K562 (cell line): ENCODE measurements around the gene CNPPD1. TPM values are rescaled to one million over a fixed set of nuclear protein-coding genes. Genes with fewer than 3 reads are reported as not detected.
A peak's percentile ranks its signal among the peaks of the same experiment; 100 is the strongest.

Experiments
- CBX2 ChIP-seq: fragments of 200-600 bp; sonication (generic); IDR thresholded peaks from one replicate; pipeline ENCODE4 v1.6.1; 2012; ENCODE audit warnings: mild to moderate bottlenecking, low read length, inconsistent platforms; ENCODE audit not compliant: insufficient read depth, poor library complexity, severe bottlenecking
- CCNT2 ChIP-seq: IDR thresholded peaks from 2 replicates; pipeline ENCODE4 v1.6.1; 2011; ENCODE audit warnings: borderline replicate concordance, low read depth, mild to moderate bottlenecking, moderate library complexity, mixed read lengths, low read length; ENCODE audit not compliant: insufficient read length; ENCODE audit errors: extremely low read depth
- GATAD2B ChIP-seq: fragments of 450-650 bp; IDR thresholded peaks from 2 replicates; pipeline ENCODE4 v1.6.1; 2017; ENCODE audit warnings: mild to moderate bottlenecking, borderline replicate concordance
- MCM7 ChIP-seq, 2 experiments: fragments of 450-650 bp; IDR thresholded peaks; 2 replicates each; pipeline ENCODE4 v1.6.1; 2016 to 2018
- NFE2L1 ChIP-seq: fragments of 450-650 bp; IDR thresholded peaks from 2 replicates; pipeline ENCODE4 v1.6.1; 2016; ENCODE audit warnings: missing genetic modification characterization, low read depth, mild to moderate bottlenecking, missing compliant biosample characterization, moderate library complexity, borderline replicate concordance
- PHF8 ChIP-seq: fragments of 200-600 bp; sonication (generic); IDR thresholded peaks from 2 replicates; pipeline ENCODE4 v1.6.1; 2012; ENCODE audit warnings: mixed run types, mild to moderate bottlenecking, inconsistent platforms, low read length, moderate library complexity, borderline replicate concordance
- RNF2 ChIP-seq: sonication (generic); IDR thresholded peaks from 2 replicates; pipeline ENCODE4 v1.6.1; 2016
- SMAD2 ChIP-seq: fragments of 150-350 bp; IDR thresholded peaks from 2 replicates; pipeline ENCODE4 v1.6.1; 2014; ENCODE audit warnings: low read depth, mild to moderate bottlenecking, low read length
- STAT5A ChIP-seq: IDR thresholded peaks from 2 replicates; pipeline ENCODE4 v1.6.1; 2012; ENCODE audit warnings: low read length, inconsistent platforms, borderline replicate concordance
- ZBTB7A ChIP-seq: IDR thresholded peaks from 2 replicates; pipeline ENCODE4 v1.6.1; 2011; ENCODE audit warnings: low read depth, mild to moderate bottlenecking, low read length, moderate library complexity, borderline replicate concordance; ENCODE audit not compliant: control insufficient read depth
- ZKSCAN1 ChIP-seq: fragments of 150-350 bp; IDR thresholded peaks from 2 replicates; pipeline ENCODE4 v1.6.1; 2016; ENCODE audit warnings: low read depth, low read length
- ZNF124 ChIP-seq: sonication (generic); formaldehyde crosslinking; IDR thresholded peaks from 2 replicates; pipeline ENCODE4 v1.8.1; 2022; ENCODE audit warnings: missing genetic modification reagents
- ZNF217 ChIP-seq: sonication (generic); formaldehyde crosslinking; IDR thresholded peaks from 2 replicates; pipeline ENCODE4 v1.8.0; 2022; ENCODE audit warnings: mild to moderate bottlenecking, missing genetic modification reagents
- ZNF274 ChIP-seq: IDR thresholded peaks from 2 replicates; pipeline ENCODE4 v1.6.1; 2011; ENCODE audit warnings: low read depth, mild to moderate bottlenecking, low read length, moderate library complexity, borderline replicate concordance
- ZNF76 ChIP-seq: fragments of 250-450 bp; sonication (Bioruptor Pico); IDR thresholded peaks from 2 replicates; pipeline ENCODE4 v1.4.0; 2020; ENCODE audit warnings: mild to moderate bottlenecking, moderate library complexity, borderline replicate concordance
- ZNF766 ChIP-seq: fragments of 200-800 bp; sonication (Bioruptor generic); conservative IDR thresholded peaks from 2 replicates; pipeline ENCODE4 v1.6.1; 2016; ENCODE audit warnings: missing genetic modification characterization, missing compliant biosample characterization
- polyA plus RNA-seq, 8 experiments: library from polyadenylated mRNA; depleted of rRNA in 4 of 8; stranded (reverse) in 5 of 8; unstranded in 3 of 8; fragments of >200 nt; fragmentation: Nextera tagmentation in 2 of 8; fragmentation: Illumina TruSeq in 1 of 8; extraction: Ambion mirVana in 2 of 8; extraction: Trizol in 1 of 8; gene quantifications; 2 replicates each; pipeline versions ENCODE4 v1.2.1 to v1.2.3, GENCODE V29; 2011 to 2014; ENCODE audit warnings: inconsistent platforms in 1 of 8, missing spikeins in 1 of 8
- total RNA-seq, 7 experiments: library from RNA; depleted of rRNA in 6 of 7; stranded (reverse); fragments of >200 nt in 6 of 7; fragmentation: Illumina TruSeq in 2 of 7; extraction: Trizol in 2 of 7; gene quantifications; 2 replicates each; pipeline versions ENCODE4 v1.2.1 to v1.2.3, GENCODE V29; 2011 to 2021; ENCODE audit warnings: low replicate concordance in 1 of 7
- TF ChIP-seq, protein P1 (sequence below): fragments of 250-450 bp; sonication (Bioruptor Pico); IDR thresholded peaks from 2 replicates; pipeline ENCODE4 v1.5.1; 2021; ENCODE audit warnings: mild to moderate bottlenecking
- TF ChIP-seq, protein P2 (sequence below): sonication (generic); formaldehyde crosslinking; IDR thresholded peaks from 2 replicates; pipeline ENCODE4 v1.8.1; 2022; ENCODE audit warnings: missing genetic modification reagents
- TF ChIP-seq, protein P3 (sequence below): fragments of 250-450 bp; sonication (Bioruptor Pico); IDR thresholded peaks from 2 replicates; pipeline ENCODE4 v1.5.0; 2020; ENCODE audit warnings: mild to moderate bottlenecking
- TF ChIP-seq, protein P4 (sequence below), 2 experiments: fragments of 450-650 bp in 1 of 2; sonication (generic) in 1 of 2; formaldehyde crosslinking; conservative IDR thresholded peaks; 2 replicates each; pipeline versions ENCODE4 v1.4.0 to v1.8.1; 2020 to 2022; ENCODE audit warnings: mild to moderate bottlenecking in 1 of 2, missing genetic modification reagents in 1 of 2

The CNPPD1 gene
- total and polyA plus RNA-seq, 9 of the 15 experiments (the other 6 are each of a cell fraction or from before 2014, with no cell fraction given), result 9.9 to 53.5 (median 27.0) TPM

DNA sequence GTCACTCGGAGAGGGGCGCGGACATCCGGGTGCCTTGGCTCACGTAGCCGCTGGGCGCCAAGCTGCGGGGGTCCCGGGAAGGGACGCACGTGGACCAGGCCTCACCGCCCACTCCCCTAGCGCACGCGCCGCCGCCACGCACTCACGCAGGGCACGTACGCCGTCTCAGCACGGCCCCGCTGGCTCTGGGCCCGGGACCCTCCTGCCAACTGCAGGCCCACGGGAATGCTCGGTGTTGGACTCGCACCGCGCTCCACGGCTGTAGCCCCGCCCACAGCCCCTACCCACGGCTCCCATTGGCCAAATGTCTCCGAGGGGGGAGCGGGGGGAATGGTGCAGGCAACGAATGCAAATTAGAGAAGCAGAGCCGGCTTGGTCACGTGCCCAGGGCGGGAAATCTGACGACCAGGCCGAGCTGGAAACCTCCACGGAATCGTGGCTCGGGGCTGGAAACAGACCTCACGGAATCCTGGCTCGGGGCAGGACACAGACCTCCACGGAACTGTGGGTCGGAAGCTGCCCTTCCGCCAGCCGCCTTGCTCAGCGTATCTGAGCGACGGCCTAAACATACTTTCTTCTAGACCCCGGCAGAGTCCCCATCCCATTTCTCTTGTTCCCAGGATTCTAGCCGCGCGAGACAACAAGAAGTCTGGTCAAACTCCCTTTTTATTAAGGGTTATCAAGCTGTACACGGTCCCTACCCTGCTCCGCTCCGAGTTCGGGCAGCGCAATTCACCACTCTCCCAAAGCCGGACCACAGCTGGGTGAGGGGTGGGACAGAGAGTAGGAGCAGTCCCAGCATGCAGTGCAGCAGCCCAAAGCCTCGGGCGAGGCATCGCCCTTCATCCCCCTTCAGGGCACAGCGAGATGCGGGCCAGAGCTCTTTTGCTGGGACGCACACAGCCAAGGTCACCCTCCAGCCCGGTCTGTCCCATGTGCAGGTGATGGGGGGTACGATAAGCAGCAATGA lies 42.3 kb upstream of the CNPPD1 start, which contains the start of gene ABCB6 (continued):
- no peak for TF ChIP-seq ZNF274
- TF ChIP-seq STAT5A, result no peak
- no peak for TF ChIP-seq CBX2
- TF ChIP-seq ZNF217 (CRISPR knock-in tag), result no peak
- no peak for TF ChIP-seq ZNF766 (CRISPR knock-in tag)
- no peak for TF ChIP-seq MCM7 (IDR thresholded peaks at IDR 0.05)
- TF ChIP-seq, protein P1, sequence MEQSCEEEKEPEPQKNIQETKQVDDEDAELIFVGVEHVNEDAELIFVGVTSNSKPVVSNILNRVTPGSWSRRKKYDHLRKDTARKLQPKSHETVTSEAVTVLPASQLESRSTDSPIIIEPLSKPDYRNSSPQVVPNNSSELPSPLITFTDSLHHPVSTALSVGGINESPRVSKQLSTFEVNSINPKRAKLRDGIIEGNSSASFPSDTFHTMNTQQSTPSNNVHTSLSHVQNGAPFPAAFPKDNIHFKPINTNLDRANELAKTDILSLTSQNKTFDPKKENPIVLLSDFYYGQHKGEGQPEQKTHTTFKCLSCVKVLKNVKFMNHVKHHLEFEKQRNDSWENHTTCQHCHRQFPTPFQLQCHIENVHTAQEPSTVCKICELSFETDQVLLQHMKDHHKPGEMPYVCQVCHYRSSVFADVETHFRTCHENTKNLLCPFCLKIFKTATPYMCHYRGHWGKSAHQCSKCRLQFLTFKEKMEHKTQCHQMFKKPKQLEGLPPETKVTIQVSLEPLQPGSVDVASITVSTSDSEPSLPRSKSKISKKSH, result no peak
- no peak for TF ChIP-seq NFE2L1 (tag)
- TF ChIP-seq, protein P2, sequence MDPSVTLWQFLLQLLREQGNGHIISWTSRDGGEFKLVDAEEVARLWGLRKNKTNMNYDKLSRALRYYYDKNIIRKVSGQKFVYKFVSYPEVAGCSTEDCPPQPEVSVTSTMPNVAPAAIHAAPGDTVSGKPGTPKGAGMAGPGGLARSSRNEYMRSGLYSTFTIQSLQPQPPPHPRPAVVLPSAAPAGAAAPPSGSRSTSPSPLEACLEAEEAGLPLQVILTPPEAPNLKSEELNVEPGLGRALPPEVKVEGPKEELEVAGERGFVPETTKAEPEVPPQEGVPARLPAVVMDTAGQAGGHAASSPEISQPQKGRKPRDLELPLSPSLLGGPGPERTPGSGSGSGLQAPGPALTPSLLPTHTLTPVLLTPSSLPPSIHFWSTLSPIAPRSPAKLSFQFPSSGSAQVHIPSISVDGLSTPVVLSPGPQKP, result no peak
- no peak for TF ChIP-seq SMAD2
- TF ChIP-seq ZBTB7A, result peak; percentile 70; the same call in 1 of the 2 replicates
- TF ChIP-seq CCNT2, result peak; percentile 61
- TF ChIP-seq GATAD2B, result peak; percentile 68; the same call in 1 of the 2 replicates
- no peak for TF ChIP-seq ZNF76 (CRISPR knock-in tag)
- peak; percentile 76; the same call in 1 of the 2 replicates for TF ChIP-seq PHF8
- no peak for TF ChIP-seq ZKSCAN1
- TF ChIP-seq RNF2, result peak; percentile 42; the same call in 1 of the 2 replicates
- TF ChIP-seq, protein P3, sequence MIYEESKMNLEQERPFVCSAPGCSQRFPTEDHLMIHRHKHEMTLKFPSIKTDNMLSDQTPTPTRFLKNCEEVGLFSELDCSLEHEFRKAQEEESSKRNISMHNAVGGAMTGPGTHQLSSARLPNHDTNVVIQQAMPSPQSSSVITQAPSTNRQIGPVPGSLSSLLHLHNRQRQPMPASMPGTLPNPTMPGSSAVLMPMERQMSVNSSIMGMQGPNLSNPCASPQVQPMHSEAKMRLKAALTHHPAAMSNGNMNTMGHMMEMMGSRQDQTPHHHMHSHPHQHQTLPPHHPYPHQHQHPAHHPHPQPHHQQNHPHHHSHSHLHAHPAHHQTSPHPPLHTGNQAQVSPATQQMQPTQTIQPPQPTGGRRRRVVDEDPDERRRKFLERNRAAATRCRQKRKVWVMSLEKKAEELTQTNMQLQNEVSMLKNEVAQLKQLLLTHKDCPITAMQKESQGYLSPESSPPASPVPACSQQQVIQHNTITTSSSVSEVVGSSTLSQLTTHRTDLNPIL (CRISPR knock-in tag), result no peak
- TF ChIP-seq, protein P4, sequence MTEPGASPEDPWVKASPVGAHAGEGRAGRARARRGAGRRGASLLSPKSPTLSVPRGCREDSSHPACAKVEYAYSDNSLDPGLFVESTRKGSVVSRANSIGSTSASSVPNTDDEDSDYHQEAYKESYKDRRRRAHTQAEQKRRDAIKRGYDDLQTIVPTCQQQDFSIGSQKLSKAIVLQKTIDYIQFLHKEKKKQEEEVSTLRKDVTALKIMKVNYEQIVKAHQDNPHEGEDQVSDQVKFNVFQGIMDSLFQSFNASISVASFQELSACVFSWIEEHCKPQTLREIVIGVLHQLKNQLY (CRISPR knock-in tag; conservative IDR thresholded peaks at IDR 0.05), result no peak
- TF ChIP-seq ZNF124, result no peak
